Measurements from ENCODE around the gene SLC5A11. TPM values are rescaled to one million over a fixed set of nuclear protein-coding genes. Genes with fewer than 3 reads are reported as not detected.

SLC5A11 gene
- polyA plus RNA-seq, 3 donors, result 0.60 TPM; not detected in 2

GRCh38 chr16:24815021-24815420, 30.7 kb upstream of the SLC5A11 start:
- H3K27me3 Mint-ChIP-seq (ENCODE audit: low read depth in 3 of 3), result no peaks in the 10 kb centered on the region
- no peak overlapping the region for H3K4me3 ChIP-seq (replicated peaks in 1 of 3; ENCODE audit: low read depth in 2 of 3, low read length in 3 of 3)
- H3K36me3 Mint-ChIP-seq, result peaks cover 87 to 92% of the 10 kb centered on the region in 2 donors

DNA sequence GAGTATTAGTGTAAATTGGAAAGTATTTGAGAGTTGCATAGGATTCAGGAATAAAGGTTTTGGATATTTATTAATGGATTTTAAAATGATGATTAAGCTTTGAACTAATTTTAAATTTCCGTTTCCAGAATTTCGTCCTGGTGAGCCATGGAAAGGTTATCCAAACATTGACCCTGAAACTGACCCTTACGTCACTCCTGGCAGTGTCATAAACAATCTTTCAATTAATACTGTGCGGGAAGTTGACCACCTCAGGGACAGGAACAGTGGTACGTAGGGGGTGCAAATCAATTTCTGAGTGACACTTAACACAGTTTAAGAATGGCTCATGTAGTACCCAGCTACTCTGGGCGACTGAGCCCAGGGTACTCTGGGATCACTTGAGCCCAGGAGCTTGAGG, 29.1 kb upstream of the SLC5A11 start:
- H2AFZ ChIP-seq (ENCODE audit: insufficient read depth, low read depth, low read length, poor library complexity, severe bottlenecking), result no peak overlapping the region
- H4K20me1 ChIP-seq (ENCODE audit: insufficient read depth, low read length), result no peaks in the 10 kb centered on the region
- no peak overlapping the region for H3K9ac ChIP-seq (ENCODE audit: insufficient read depth, low read length, poor library complexity, severe bottlenecking)
- Mint-ChIP-seq H3K27ac (no peak overlapping the region), H3K4me1 (no peaks in the 10 kb centered on the region), H3K4me3 (no peak overlapping the region), H3K27me3 (ENCODE audit: low read depth in 3 of 3) (no peaks in the 10 kb centered on the region), H3K9me3 (no peaks in the 10 kb centered on the region), H3K36me3 (peaks cover 88 to 93% of the 10 kb centered on the region in 2 donors)
- intact Hi-C loops (cut with micrococcal nuclease), result no loop called here
- no peak overlapping the region for H3K4me3 ChIP-seq (replicated peaks in 1 of 3; ENCODE audit: low read depth in 2 of 3, low read length in 3 of 3)
- H3K27me3 ChIP-seq (ENCODE audit: control insufficient read depth in 2 of 2, insufficient read depth in 2 of 2, low read length in 2 of 2), result no peaks in the 10 kb centered on the region
- H3K79me2 ChIP-seq (ENCODE audit: insufficient read depth, low read length), result no peaks in the 10 kb centered on the region
- TF ChIP-seq CTCF (IDR thresholded peaks at IDR 0.05), result no peak
- WGBS (ENCODE audit: insufficient coverage), result 96% methylated on average over 3 of the region's 6 CpGs
- H3K4me2 ChIP-seq (replicated peaks; ENCODE audit: extremely low read depth, low read length, poor library complexity, severe bottlenecking), result no peak overlapping the region
- peaks cover 97 to 100% of the 10 kb centered on the region in 2 donors for H3K36me3 ChIP-seq (replicated peaks in 1 of 2; ENCODE audit: control insufficient read depth in 1 of 2, insufficient read depth in 2 of 2, low read length in 2 of 2)
- no peak for DNase-seq
- no peaks in the 10 kb centered on the region for H3K4me1 ChIP-seq (ENCODE audit: control insufficient read depth in 1 of 2, insufficient read depth in 2 of 2, low read length in 2 of 2)
- H3K27ac ChIP-seq (ENCODE audit: low read depth in 1 of 2, low read length in 2 of 2), result no peak overlapping the region
- H3K9me3 ChIP-seq (replicated peaks in 1 of 2; ENCODE audit: control insufficient read depth in 1 of 2, insufficient read depth in 1 of 2, low read length in 2 of 2), result no peaks in the 10 kb centered on the region

More at GRCh38 chr16:24815021-24815420, 30.7 kb upstream of the SLC5A11 start:
- DNase-seq, result no peak
- H3K4me1 Mint-ChIP-seq, result no peaks in the 10 kb centered on the region
- H4K20me1 ChIP-seq (ENCODE audit: insufficient read depth, low read length), result peaks cover 4% of the 10 kb centered on the region
- TF ChIP-seq CTCF (IDR thresholded peaks at IDR 0.05), result no peak
- 98% methylated on average over 6 of the region's 7 CpGs for WGBS (ENCODE audit: insufficient coverage)
- H3K27me3 ChIP-seq (ENCODE audit: control insufficient read depth in 2 of 2, insufficient read depth in 2 of 2, low read length in 2 of 2), result no peaks in the 10 kb centered on the region
- H2AFZ ChIP-seq (ENCODE audit: insufficient read depth, low read depth, low read length, poor library complexity, severe bottlenecking), result no peak overlapping the region
- no peaks in the 10 kb centered on the region for H3K4me1 ChIP-seq (ENCODE audit: control insufficient read depth in 1 of 2, insufficient read depth in 2 of 2, low read length in 2 of 2)
- no peaks in the 10 kb centered on the region for H3K9me3 Mint-ChIP-seq
- no peaks in the 10 kb centered on the region for H3K9me3 ChIP-seq (replicated peaks in 1 of 2; ENCODE audit: control insufficient read depth in 1 of 2, insufficient read depth in 1 of 2, low read length in 2 of 2)
- peak overlapping the region in 1 of 7 donors; percentile 6 for H3K27ac Mint-ChIP-seq
- H3K9ac ChIP-seq (ENCODE audit: insufficient read depth, low read length, poor library complexity, severe bottlenecking), result no peak overlapping the region
- peaks cover 97 to 100% of the 10 kb centered on the region in 2 donors for H3K36me3 ChIP-seq (replicated peaks in 1 of 2; ENCODE audit: control insufficient read depth in 1 of 2, insufficient read depth in 2 of 2, low read length in 2 of 2)
- intact Hi-C loops (cut with micrococcal nuclease), result no loop called here
- H3K79me2 ChIP-seq (ENCODE audit: insufficient read depth, low read length), result no peaks in the 10 kb centered on the region
- no peak overlapping the region for H3K27ac ChIP-seq (ENCODE audit: low read depth in 1 of 2, low read length in 2 of 2)
- H3K4me3 Mint-ChIP-seq, result no peak overlapping the region
- no peak overlapping the region for H3K4me2 ChIP-seq (replicated peaks; ENCODE audit: extremely low read depth, low read length, poor library complexity, severe bottlenecking)
